H1 (cell line): ENCODE measurements around the gene HIBADH.

Experiments
- CBX5 ChIP-seq: fragments of 300-800, 300-1000 bp; sonication (generic); IDR thresholded peaks from 2 replicates; pipeline ENCODE4 v1.7.1; 2016; ENCODE audit warnings: antibody characterized with exemption, low read length, low read depth
- CHD2 ChIP-seq: IDR thresholded peaks from 2 replicates; pipeline ENCODE4 v1.6.1; 2012; ENCODE audit warnings: low read length, improper control_type of control experiment
- CTCF ChIP-seq, 3 experiments: IDR thresholded peaks; 1 replicate in 2 of 3; 2 replicates in 1 of 3; pipeline versions ENCODE4 v1.5.1 to v1.6.1; 2011; ENCODE audit warnings: low read length in 3 of 3, mild to moderate bottlenecking in 3 of 3, inconsistent platforms in 2 of 3, low read depth in 1 of 3, moderate library complexity in 1 of 3; ENCODE audit not compliant: insufficient read depth in 1 of 3; ENCODE audit errors: control extremely low read depth in 1 of 3
- GTF2F1 ChIP-seq: IDR thresholded peaks from 2 replicates; pipeline ENCODE4 v1.6.1; 2012; ENCODE audit warnings: low read depth, low read length, improper control_type of control experiment, borderline replicate concordance
- KDM5A ChIP-seq: fragments of 200-600 bp; IDR thresholded peaks from 2 replicates; pipeline ENCODE4 v1.7.1; 2012; ENCODE audit warnings: mild to moderate bottlenecking, low read length, inconsistent platforms, mixed read lengths

- no peak for TF ChIP-seq CTCF (IDR thresholded peaks at IDR 0.05; ENCODE audit: control extremely low read depth in 1 of 3, insufficient read depth in 1 of 3, low read depth in 1 of 3, low read length in 3 of 3)
- no peak for TF ChIP-seq GTF2F1
- TF ChIP-seq CBX5, result no peak
- no peak for TF ChIP-seq CHD2
- no peak for TF ChIP-seq KDM5A
Observed at GRCh38 chr7:27611059-27611458, 51.6 kb downstream of the HIBADH start.
